Ascending aorta (tissue), 2 donors: ENCODE data around the gene C20orf141. TPM values are rescaled to one million over a fixed set of nuclear protein-coding genes. Genes with fewer than 3 reads are reported as not detected.
"Not testable (repeated sequence)": the region's sequence is repeated elsewhere in the genome, so short reads cannot be mapped to it uniquely, and the experiment has no call there.

Experiments
- DNase-seq, 2 donors: peaks; one replicate each; pipeline ENCODE4 v3.0.0-alpha.2; 2019; ENCODE audit warnings: low spot score in 2 of 2
- H3K27ac ChIP-seq, 2 donors: fragments of 200-600 bp; sonication (generic); one replicate each; pipeline ENCODE4 v1.5.1; 2016 to 2017; ENCODE audit warnings: mild to moderate bottlenecking in 1 of 2
- H3K27me3 ChIP-seq: fragments of 200-600 bp; sonication (generic); one replicate; pipeline ENCODE4 v1.5.1; 2017
- H3K36me3 ChIP-seq, 2 donors: fragments of 200-600 bp; sonication (generic); one replicate each; pipeline ENCODE4 v1.5.1; 2016
- H3K4me1 ChIP-seq, 2 donors: fragments of 200-600 bp; sonication (generic); one replicate each; pipeline ENCODE4 v1.5.1; 2016 to 2017; ENCODE audit warnings: mild to moderate bottlenecking in 1 of 2
- H3K4me3 ChIP-seq, 2 donors: fragments of 200-600 bp; sonication (generic); one replicate each; pipeline ENCODE4 v1.5.1; 2016 to 2017; ENCODE audit warnings: mild to moderate bottlenecking in 1 of 2
- H3K9me3 ChIP-seq, 2 donors: fragments of 200-600 bp; sonication (generic); one replicate each; pipeline ENCODE4 v1.5.1; 2016
- intact Hi-C: fragments of 100-400 bp; cut with DNase I; formaldehyde crosslinking; loops from one replicate; pipeline ENCODE4 v1.15.1; 2023
- total RNA-seq: library from RNA; depleted of rRNA; stranded (reverse); fragments of >200 nt; gene quantifications from one replicate; pipeline ENCODE4 v1.1.0, GENCODE V29; 2016
- TF ChIP-seq, protein P1 (sequence below), 3 experiments: fragments of 200-600 bp in 2 of 3; fragments of 450-650 bp in 1 of 3; sonication (generic) in 2 of 3; IDR thresholded peaks; one replicate each; pipeline ENCODE4 v1.5.1; 2016 to 2019; ENCODE audit warnings: antibody characterized with exemption in 3 of 3, mild to moderate bottlenecking in 1 of 3, moderate library complexity in 1 of 3

C20orf141 gene, protein sequence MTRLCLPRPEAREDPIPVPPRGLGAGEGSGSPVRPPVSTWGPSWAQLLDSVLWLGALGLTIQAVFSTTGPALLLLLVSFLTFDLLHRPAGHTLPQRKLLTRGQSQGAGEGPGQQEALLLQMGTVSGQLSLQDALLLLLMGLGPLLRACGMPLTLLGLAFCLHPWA
- total RNA-seq, result not detected

DNA sequence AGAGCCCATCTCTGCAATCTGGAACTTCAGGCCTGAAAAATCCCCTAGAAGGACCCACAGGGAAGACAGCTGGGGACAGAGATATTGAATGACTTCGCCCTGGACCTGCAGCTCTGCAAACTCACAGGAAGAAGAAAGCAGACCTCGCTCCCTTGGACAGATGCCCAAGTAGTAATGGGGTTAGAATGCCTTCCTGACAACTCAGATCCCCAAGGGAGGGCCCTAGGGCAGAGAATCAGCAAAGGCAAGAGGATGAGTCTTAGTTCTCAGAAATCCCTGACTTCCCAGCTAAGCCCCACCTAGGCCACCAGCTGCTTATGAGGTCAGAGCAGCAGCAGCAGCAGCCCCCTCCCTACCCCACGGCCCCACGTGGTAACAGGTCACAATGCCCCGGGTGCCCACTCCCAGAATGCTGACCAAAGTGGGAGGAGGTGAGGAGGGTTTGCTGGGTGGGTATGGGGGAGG is at the start of gene C20orf141:
C20orf141 (plus strand) TSS at position 401 of the 465 bp plus-strand sequence. CDS start 198 bp downstream, outside the sequence.
- TF ChIP-seq, protein P1, sequence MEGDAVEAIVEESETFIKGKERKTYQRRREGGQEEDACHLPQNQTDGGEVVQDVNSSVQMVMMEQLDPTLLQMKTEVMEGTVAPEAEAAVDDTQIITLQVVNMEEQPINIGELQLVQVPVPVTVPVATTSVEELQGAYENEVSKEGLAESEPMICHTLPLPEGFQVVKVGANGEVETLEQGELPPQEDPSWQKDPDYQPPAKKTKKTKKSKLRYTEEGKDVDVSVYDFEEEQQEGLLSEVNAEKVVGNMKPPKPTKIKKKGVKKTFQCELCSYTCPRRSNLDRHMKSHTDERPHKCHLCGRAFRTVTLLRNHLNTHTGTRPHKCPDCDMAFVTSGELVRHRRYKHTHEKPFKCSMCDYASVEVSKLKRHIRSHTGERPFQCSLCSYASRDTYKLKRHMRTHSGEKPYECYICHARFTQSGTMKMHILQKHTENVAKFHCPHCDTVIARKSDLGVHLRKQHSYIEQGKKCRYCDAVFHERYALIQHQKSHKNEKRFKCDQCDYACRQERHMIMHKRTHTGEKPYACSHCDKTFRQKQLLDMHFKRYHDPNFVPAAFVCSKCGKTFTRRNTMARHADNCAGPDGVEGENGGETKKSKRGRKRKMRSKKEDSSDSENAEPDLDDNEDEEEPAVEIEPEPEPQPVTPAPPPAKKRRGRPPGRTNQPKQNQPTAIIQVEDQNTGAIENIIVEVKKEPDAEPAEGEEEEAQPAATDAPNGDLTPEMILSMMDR (IDR thresholded peaks at IDR 0.05), result no peak
- no peaks in the 10 kb centered on the region for H3K4me1 ChIP-seq
- no peaks in the 10 kb centered on the region for H3K36me3 ChIP-seq
- DNase-seq, result peak in 1 of 2 donors; percentile 68
- H3K4me3 ChIP-seq, result no peak within 1 kb of the TSS
- intact Hi-C loops, result no loop called here
- no peak within 1 kb of the TSS for H3K27ac ChIP-seq
- H3K9me3 ChIP-seq, result peaks cover 0 to 13% of the 10 kb centered on the region in 2 donors
- no peaks in the 10 kb centered on the region for H3K27me3 ChIP-seq

DNA sequence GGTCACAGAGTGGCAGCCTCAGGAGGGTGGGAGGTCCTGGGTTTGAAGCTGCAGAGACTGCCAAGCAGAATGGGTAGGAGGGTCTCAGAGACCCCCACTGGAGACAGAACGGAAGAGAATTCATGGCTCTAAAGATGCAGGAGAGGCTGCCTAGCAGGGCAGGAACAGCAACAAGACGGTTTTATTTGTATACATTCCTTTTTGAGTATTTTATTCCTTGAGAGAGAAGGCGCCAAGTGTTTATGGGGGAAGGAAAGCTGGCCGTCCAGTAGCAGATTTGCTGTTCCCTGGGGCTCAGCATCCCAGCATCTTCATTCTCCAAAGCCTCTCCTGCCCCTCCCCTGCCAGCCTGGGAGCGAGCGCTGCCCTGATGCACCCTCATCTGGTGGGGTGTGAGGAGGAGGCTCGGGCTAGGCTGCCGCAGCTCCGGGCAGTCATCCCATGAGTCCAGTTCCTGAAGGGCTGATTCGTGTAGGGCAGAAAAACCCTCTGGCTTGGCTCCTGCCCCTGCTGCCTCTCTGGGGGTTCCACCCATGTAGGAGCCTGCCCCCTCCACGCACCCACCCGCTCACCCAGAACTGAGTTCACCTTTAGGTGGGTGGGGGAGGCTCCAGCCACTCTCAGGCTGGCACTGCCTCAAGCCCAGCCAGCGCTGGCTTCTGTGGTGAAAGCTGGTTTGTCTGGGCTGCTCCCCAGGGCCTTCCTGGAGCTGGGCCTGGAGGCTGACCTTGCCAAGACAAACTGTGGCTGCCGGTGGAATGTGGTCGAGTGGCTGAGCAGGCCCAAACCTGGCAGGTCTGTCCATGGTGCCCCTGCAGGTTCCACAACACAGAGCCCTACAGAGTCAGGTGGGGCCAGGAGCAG is 46.8 kb upstream of the C20orf141 start:
- intact Hi-C loops, result no loop called here
- TF ChIP-seq, protein P1 (IDR thresholded peaks at IDR 0.05), result no peak
- Histone ChIP-seq H3K36me3 (no peaks in the 10 kb centered on the region), H3K4me3 (peak overlapping the region in 1 of 2 donors; percentile 39), H3K27me3 (peaks cover 4% of the 10 kb centered on the region), H3K9me3 (no peaks in the 10 kb centered on the region), H3K27ac (no peak overlapping the region), H3K4me1 (peaks cover 10 to 21% of the 10 kb centered on the region in 2 donors)
- DNase-seq, result peak in 1 of 2 donors; percentile 80

DNA sequence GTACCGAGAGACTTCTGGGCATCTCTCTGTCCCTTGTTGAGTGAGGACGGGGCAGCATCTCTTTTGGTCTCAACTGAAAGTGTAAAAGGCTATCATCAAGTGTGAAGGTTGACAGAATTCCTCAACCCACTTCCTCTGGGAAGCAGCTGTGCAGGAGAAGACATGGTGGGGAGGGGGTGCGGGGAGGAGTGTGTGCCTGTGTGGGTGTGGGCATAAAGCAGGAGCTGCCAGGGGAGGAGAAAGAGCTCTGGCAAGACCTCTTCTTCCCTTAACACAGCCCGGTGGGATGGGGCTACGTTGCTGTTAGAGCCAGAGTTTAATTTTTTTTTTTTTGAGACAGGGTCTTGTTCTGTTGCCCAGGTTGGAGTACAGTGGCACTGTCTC is 46.2 kb upstream of the C20orf141 start:
- TF ChIP-seq, protein P1 (IDR thresholded peaks at IDR 0.05), result no peak
- Histone ChIP-seq H3K27me3 (peaks cover 4% of the 10 kb centered on the region), H3K36me3 (no peaks in the 10 kb centered on the region), H3K4me1 (peaks cover 10 to 21% of the 10 kb centered on the region in 2 donors), H3K27ac (no peak overlapping the region), H3K9me3 (no peaks in the 10 kb centered on the region), H3K4me3 (peak overlapping the region in 1 of 2 donors; percentile 39)
- DNase-seq, result no peak
- intact Hi-C loops, result no loop called here

DNA sequence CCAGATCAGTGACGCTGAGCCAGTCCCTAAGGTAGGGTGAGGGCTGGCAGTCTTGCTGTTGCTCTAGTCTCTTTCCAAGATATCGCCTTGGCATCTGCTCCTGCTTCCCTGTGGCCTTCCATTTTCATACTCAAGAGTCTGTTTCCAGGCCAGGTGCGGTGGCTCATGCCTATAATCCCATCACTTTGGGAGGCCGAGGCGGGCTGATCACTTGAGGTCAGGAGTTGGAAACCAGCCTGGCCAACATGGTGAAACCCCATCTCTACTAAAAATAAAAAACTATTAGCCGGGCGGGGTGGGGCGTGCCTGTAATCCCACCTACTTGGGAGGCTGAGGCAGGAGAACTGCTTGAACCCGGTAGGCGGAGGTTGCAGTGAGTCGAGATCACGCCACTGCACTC is 44.7 kb upstream of the C20orf141 start:
- H3K4me1 ChIP-seq, result peaks cover 10 to 21% of the 10 kb centered on the region in 2 donors
- DNase-seq, H3K27ac ChIP-seq, H3K9me3 ChIP-seq, intact Hi-C loops, H3K27me3 ChIP-seq, H3K36me3 ChIP-seq, H3K4me3 ChIP-seq: not testable (repeated sequence)

DNA sequence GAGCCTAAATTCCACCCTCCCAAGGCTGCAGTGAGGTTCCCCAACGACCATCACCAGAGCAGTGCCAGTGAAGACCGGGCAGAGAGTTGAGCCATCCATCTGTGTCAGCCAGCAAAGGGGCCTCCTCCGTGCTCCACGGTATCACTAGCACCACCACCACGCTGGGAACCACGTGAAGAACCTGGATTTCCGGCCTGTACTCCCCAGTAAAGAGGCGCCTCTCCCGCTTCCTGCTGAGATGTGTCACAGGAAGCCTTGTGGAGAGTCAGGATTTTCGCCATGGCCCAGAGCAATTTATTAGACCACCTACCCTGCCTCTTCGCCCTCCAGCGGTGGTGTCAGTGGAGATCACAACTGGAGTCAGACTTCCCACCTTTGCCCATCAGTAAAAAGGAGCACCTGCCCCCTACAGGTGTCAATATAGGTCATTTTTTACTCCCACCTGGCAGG is 43.1 kb upstream of the C20orf141 start:
- H3K36me3 ChIP-seq, result no peaks in the 10 kb centered on the region
- DNase-seq, result no peak
- peaks cover 4% of the 10 kb centered on the region for H3K27me3 ChIP-seq
- peaks cover 10 to 21% of the 10 kb centered on the region in 2 donors for H3K4me1 ChIP-seq
- H3K9me3 ChIP-seq, result peaks cover 0 to 8% of the 10 kb centered on the region in 2 donors
- no peak overlapping the region for H3K27ac ChIP-seq
- no peak overlapping the region for H3K4me3 ChIP-seq
- intact Hi-C loops, result no loop called here
- TF ChIP-seq, protein P1 (IDR thresholded peaks at IDR 0.05), result no peak

DNA sequence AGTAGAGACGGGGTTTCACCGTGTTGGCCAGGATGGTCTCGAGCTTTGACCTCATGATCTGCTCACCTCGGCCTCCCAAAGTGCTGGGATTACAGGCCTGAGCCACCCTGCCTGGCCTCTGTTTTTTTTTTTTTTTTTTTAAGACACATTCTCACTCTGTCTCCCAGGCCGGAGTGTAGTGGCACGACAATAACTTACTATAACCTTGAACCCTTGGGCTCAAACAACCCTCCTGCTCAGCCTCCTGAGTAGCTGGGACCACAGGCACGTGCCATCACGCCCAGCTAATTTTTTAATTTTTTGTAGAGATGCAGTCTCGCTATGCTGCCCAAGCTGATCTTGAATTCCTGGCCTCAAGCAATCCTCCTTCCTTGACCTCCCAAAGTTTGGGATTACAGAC is 41.0 kb upstream of the C20orf141 start:
- Histone ChIP-seq H3K4me1 (peaks cover 0 to 7% of the 10 kb centered on the region in 2 donors), H3K4me3 (no peak overlapping the region), H3K36me3 (no peaks in the 10 kb centered on the region), H3K27ac (no peak overlapping the region), H3K9me3 (peaks cover 0 to 8% of the 10 kb centered on the region in 2 donors), H3K27me3 (peaks cover 4% of the 10 kb centered on the region)
- intact Hi-C loops, result no loop called here
- TF ChIP-seq, protein P1 (IDR thresholded peaks at IDR 0.05), result no peak
- no peak for DNase-seq
